K562 (cell line): ENCODE results near the gene PSRC1. TPM values are rescaled to one million over a fixed set of nuclear protein-coding genes. Genes with fewer than 3 reads are reported as not detected.

Experiments used
- ATAC-seq: fragments of 200-7000 bp; cut with Tn5 transposase; 3 replicates; pipeline ENCODE4 v1.9.1; 2020; ENCODE audit warnings: moderate library complexity
- BruUV-seq: library from RNA; stranded (reverse); fragments of 400-500 nt; replicated peaks from 2 replicates; lab custom pipeline; 2021; lab: Mats Ljungman, UMichigan
- CTCF ChIA-PET: fragments of 300-600 bp; formaldehyde crosslinking; extraction: SDS; loops from one replicate; lab custom pipeline; 2021; ENCODE audit warnings: low intra/inter-chr PET ratio; lab: Yijun Ruan, JAX
- POLR2A ChIA-PET: fragments of 300-600, 350-650 bp; sonication (Branson Sonifier 250); formaldehyde crosslinking; extraction: SDS; loops from one replicate; lab custom pipeline; 2021; ENCODE audit warnings: antibody characterized with exemption, inconsistent platforms; lab: Yijun Ruan, JAX
- DNase-seq, 4 experiments: peaks; one replicate each; pipeline versions ENCODE4 v3.0.0 to v3.0.0-alpha.2; 2011 to 2018; ENCODE audit warnings: low spot score in 3 of 4, mixed read lengths in 3 of 4; ENCODE audit errors: extremely low read depth in 1 of 4
- FAIRE-seq: peaks from 2 replicates; lab custom pipeline; 2011; peaks lifted over from hg19 to GRCh38; lab: Jason Lieb, UNC
- H2AFZ ChIP-seq: 2 replicates; pipeline ENCODE4 v1.6.0; 2011; ENCODE audit warnings: low read depth, low read length, control low read depth, inconsistent platforms
- H3K27ac ChIP-seq: fragments of 200-600 bp; 3 replicates; pipeline ENCODE4 v1.8.0; 2011; ENCODE audit warnings: low read depth, mild to moderate bottlenecking, control low read depth, inconsistent platforms, low read length, moderate library complexity, mixed read lengths; ENCODE audit errors: extremely low read depth
- H3K27me3 ChIP-seq, 2 experiments: fragments of 300-600 bp in 1 of 2; 2 replicates in 1 of 2; 3 replicates in 1 of 2; pipeline versions ENCODE4 v1.6.0 to v1.8.0; 2011; ENCODE audit warnings: inconsistent platforms in 2 of 2, low read length in 2 of 2, mild to moderate bottlenecking in 1 of 2, mixed read lengths in 1 of 2, moderate library complexity in 1 of 2; ENCODE audit not compliant: control insufficient read depth in 2 of 2, insufficient read depth in 2 of 2
- H3K36me3 ChIP-seq: fragments of 300-600 bp; 3 replicates; pipeline ENCODE4 v1.8.0; 2011; ENCODE audit warnings: mild to moderate bottlenecking, low read length, inconsistent platforms; ENCODE audit not compliant: control insufficient read depth, insufficient read depth
- H3K4me1 ChIP-seq, 2 experiments: fragments of 200-600 bp in 1 of 2; replicated peaks in 1 of 2; 2 replicates in 1 of 2; 3 replicates in 1 of 2; pipeline versions ENCODE4 v1.5.1 to v1.8.0; 2011; ENCODE audit warnings: inconsistent platforms in 2 of 2, low read length in 2 of 2, mild to moderate bottlenecking in 1 of 2, mixed read lengths in 1 of 2, moderate library complexity in 1 of 2; ENCODE audit not compliant: control insufficient read depth in 2 of 2, insufficient read depth in 2 of 2
- H3K4me2 ChIP-seq: 2 replicates; pipeline ENCODE4 v1.6.1; 2011; ENCODE audit warnings: low read length, control low read depth, inconsistent platforms, mixed read lengths; ENCODE audit not compliant: insufficient read depth
- H3K4me3 ChIP-seq: fragments of 200-600 bp; sonication (generic), shearing (Covaris generic); 2 replicates; pipeline ENCODE4 v1.5.1; 2016; ENCODE audit warnings: control low read depth, inconsistent platforms
- H3K79me2 ChIP-seq: fragments of 200-600 bp; 3 replicates; pipeline ENCODE4 v1.8.0; 2011; ENCODE audit warnings: low read length, inconsistent platforms; ENCODE audit not compliant: control insufficient read depth, insufficient read depth
- H3K9ac ChIP-seq, 2 experiments: 2 replicates each; pipeline versions ENCODE4 v1.6.0 to v1.6.1; 2011; ENCODE audit warnings: low read depth in 2 of 2, low read length in 2 of 2, control low read depth in 1 of 2, inconsistent platforms in 1 of 2, mild to moderate bottlenecking in 1 of 2, mixed read lengths in 1 of 2; ENCODE audit not compliant: insufficient read depth in 1 of 2
- H3K9me1 ChIP-seq: one replicate; pipeline ENCODE4 v1.6.0; 2011; ENCODE audit warnings: inconsistent platforms, mild to moderate bottlenecking, low read length, moderate library complexity; ENCODE audit not compliant: control insufficient read depth, insufficient read depth
- H3K9me3 ChIP-seq: replicated peaks from 2 replicates; pipeline ENCODE4 v1.5.1; 2011; ENCODE audit warnings: low read depth, low read length, inconsistent platforms; ENCODE audit not compliant: control insufficient read depth, insufficient read depth
- H4K20me1 ChIP-seq: replicated peaks from 2 replicates; pipeline ENCODE4 v1.6.1; 2011; ENCODE audit warnings: low read length, inconsistent platforms, mixed read lengths; ENCODE audit not compliant: control insufficient read depth, insufficient read depth
- HLTF ChIP-seq: fragments of 450-650 bp; IDR thresholded peaks from 2 replicates; pipeline ENCODE4 v1.6.1; 2016
- KDM1A ChIP-seq, 2 experiments: fragments of 450-650 bp; IDR thresholded peaks; 2 replicates each; pipeline ENCODE4 v1.6.1; 2016; ENCODE audit warnings: mild to moderate bottlenecking in 2 of 2
- MXI1 ChIP-seq: IDR thresholded peaks from 2 replicates; pipeline ENCODE4 v1.6.1; 2011; ENCODE audit warnings: low read depth, mild to moderate bottlenecking, improper control_type of control experiment, low read length
- RBM17 ChIP-seq: fragments of 200-400 bp; formaldehyde crosslinking; IDR thresholded peaks from 2 replicates; pipeline ENCODE4 v1.6.1; 2017; ENCODE audit warnings: low read depth, mild to moderate bottlenecking, low read length, borderline replicate concordance
- SIN3A ChIP-seq, 2 experiments: fragments of 150-350 bp in 1 of 2; IDR thresholded peaks; 2 replicates each; pipeline ENCODE4 v1.6.1; 2011 to 2016; ENCODE audit warnings: borderline replicate concordance in 2 of 2, low read depth in 2 of 2, low read length in 2 of 2, mild to moderate bottlenecking in 2 of 2, moderate library complexity in 2 of 2; ENCODE audit not compliant: control insufficient read depth in 1 of 2
- SNRNP70 ChIP-seq: fragments of 200-400 bp; formaldehyde crosslinking; optimal IDR thresholded peaks from 2 replicates; pipeline ENCODE3; 2017; ENCODE audit warnings: low read depth, low read length
- TAL1 ChIP-seq: fragments of 450-650 bp; IDR thresholded peaks from 2 replicates; pipeline ENCODE4 v1.6.1; 2016; ENCODE audit warnings: mild to moderate bottlenecking
- TRIM24 ChIP-seq, 2 experiments: fragments of 450-650 bp; IDR thresholded peaks; 2 replicates each; pipeline ENCODE4 v1.6.1; 2016
- ZKSCAN1 ChIP-seq: fragments of 150-350 bp; IDR thresholded peaks from 2 replicates; pipeline ENCODE4 v1.6.1; 2016; ENCODE audit warnings: low read depth, low read length
- WGBS: fragments of 100-300 bp; shearing (Covaris generic); methylation state at CpG from one replicate; pipeline ENCODE4 v1.1.6; 2016; ENCODE audit warnings: low coverage, mixed read lengths; ENCODE audit not compliant: insufficient coverage; ENCODE audit errors: missing lambda C conversion rate; 5-methylcytosine and 5-hydroxymethylcytosine counted together
- in situ Hi-C: fragments of 300-500 bp; cut with MboI; formaldehyde crosslinking; loops from 4 replicates; pipeline ENCODE4 v1.15.0; 2018; ENCODE audit warnings: inconsistent platforms, mixed read lengths
- intact Hi-C: fragments of 100-400 bp; cut with micrococcal nuclease; formaldehyde crosslinking; loops from 2 replicates; pipeline ENCODE4 v1.14.2; 2022
- polyA plus RNA-seq, 8 experiments: library from polyadenylated mRNA; depleted of rRNA in 4 of 8; stranded (reverse) in 5 of 8; unstranded in 3 of 8; fragments of >200 nt; fragmentation: Nextera tagmentation in 2 of 8; fragmentation: Illumina TruSeq in 1 of 8; extraction: Ambion mirVana in 2 of 8; extraction: Trizol in 1 of 8; gene quantifications; 2 replicates each; pipeline versions ENCODE4 v1.2.1 to v1.2.3, GENCODE V29; 2011 to 2014; ENCODE audit warnings: inconsistent platforms in 1 of 8, missing spikeins in 1 of 8
- total RNA-seq, 7 experiments: library from RNA; depleted of rRNA in 6 of 7; stranded (reverse); fragments of >200 nt in 6 of 7; fragmentation: Illumina TruSeq in 2 of 7; extraction: Trizol in 2 of 7; gene quantifications; 2 replicates each; pipeline versions ENCODE4 v1.2.1 to v1.2.3, GENCODE V29; 2011 to 2021; ENCODE audit warnings: low replicate concordance in 1 of 7
- TF ChIP-seq, protein P1 (sequence below): sonication (generic); formaldehyde crosslinking; IDR thresholded peaks from 2 replicates; pipeline ENCODE4 v1.8.0; 2023; ENCODE audit warnings: mild to moderate bottlenecking, missing genetic modification reagents
- TF ChIP-seq, protein P2 (sequence below): sonication (generic); formaldehyde crosslinking; IDR thresholded peaks from 2 replicates; pipeline ENCODE4 v1.8.0; 2022; ENCODE audit warnings: missing genetic modification reagents, mild to moderate bottlenecking, borderline replicate concordance
- TF ChIP-seq, protein P3 (sequence below): fragments of 450-650 bp; formaldehyde crosslinking; IDR thresholded peaks from 2 replicates; pipeline ENCODE4 v1.4.0; 2020; ENCODE audit warnings: mild to moderate bottlenecking, moderate library complexity
- TF ChIP-seq, protein P4 (sequence below): fragments of 450-650 bp; IDR thresholded peaks from 2 replicates; pipeline ENCODE4 v1.6.1; 2018; ENCODE audit warnings: mild to moderate bottlenecking, low read depth; ENCODE audit not compliant: partially characterized antibody

Gene PSRC1
- total and polyA plus RNA-seq, 9 of the 15 experiments (the other 6 are each of a cell fraction or from before 2014, with no cell fraction given): 6.5 to 65.2 (median 39.3) TPM

DNA sequence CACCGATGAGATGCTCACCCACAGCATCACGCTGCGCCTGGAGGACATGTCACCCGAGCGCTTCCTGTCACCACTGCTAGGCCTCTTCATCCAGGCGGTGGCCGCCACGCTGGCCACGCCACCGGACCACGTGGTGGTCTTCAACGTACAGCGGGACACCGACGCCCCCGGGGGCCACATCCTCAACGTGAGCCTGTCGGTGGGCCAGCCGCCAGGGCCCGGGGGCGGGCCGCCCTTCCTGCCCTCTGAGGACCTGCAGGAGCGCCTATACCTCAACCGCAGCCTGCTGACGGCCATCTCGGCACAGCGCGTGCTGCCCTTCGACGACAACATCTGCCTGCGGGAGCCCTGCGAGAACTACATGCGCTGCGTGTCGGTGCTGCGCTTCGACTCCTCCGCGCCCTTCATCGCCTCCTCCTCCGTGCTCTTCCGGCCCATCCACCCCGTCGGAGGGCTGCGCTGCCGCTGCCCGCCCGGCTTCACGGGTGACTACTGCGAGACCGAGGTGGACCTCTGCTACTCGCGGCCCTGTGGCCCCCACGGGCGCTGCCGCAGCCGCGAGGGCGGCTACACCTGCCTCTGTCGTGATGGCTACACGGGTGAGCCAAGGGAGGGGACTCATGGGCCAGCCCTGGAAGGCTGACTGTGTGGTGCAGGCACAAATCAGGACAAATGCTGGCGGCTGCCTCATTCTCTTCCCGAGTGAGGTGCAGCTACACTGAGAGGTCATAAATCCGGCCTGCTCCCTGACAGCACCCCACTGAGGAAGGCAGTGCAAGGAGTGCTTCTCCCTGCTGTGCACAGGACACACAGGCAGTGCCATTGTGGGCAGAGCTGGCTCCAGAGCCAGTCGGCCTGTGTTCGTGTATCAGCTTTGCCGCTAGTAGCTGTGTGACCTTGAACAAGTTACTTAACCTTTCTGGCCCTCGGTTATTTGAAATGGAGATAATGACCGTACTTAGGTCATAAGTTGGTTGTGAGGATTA lies 24.2 kb downstream of the PSRC1 start:
- peaks cover 26 to 65% of the 10 kb centered on the region in 2 experiments for H3K4me1 ChIP-seq
- intact Hi-C loops: no loop called here
- in situ Hi-C loops: no loop called here
- no peak overlapping the region for H2AFZ ChIP-seq
- no TSS peak for BruUV-seq
- no peaks in the 10 kb centered on the region for H3K9me3 ChIP-seq
- DNase-seq (no peak), FAIRE-seq (no peak), ATAC-seq (no peak)
- H3K27ac ChIP-seq: no peak overlapping the region
- H3K4me3 ChIP-seq: no peak overlapping the region
- 91% methylated on average over 60 of the region's 69 CpGs for WGBS
- no peaks in the 10 kb centered on the region for H4K20me1 ChIP-seq
- peaks cover 22% of the 10 kb centered on the region; the same call in 2 of the 3 replicates for H3K36me3 ChIP-seq
- H3K4me2 ChIP-seq: no peak overlapping the region
- peak overlapping the region in 1 of 2 experiments; percentile 10; a peak in 1 of 4 replicates for H3K9ac ChIP-seq
- H3K79me2 ChIP-seq: peaks cover 22% of the 10 kb centered on the region
- ChIA-PET POLR2A (no interaction called here), CTCF (no interaction called here)
- H3K9me1 ChIP-seq: peaks cover 4% of the 10 kb centered on the region
- H3K27me3 ChIP-seq: no peaks in the 10 kb centered on the region
- TF ChIP-seq TRIM24 (IDR thresholded peaks at IDR 0.05) (no peak), MXI1 (no peak), KDM1A (IDR thresholded peaks at IDR 0.05) (peak; percentile 38 to 41; a peak in 1 of 4 replicates), SNRNP70 (no peak), TAL1 (no peak), HLTF (no peak), SIN3A (IDR thresholded peaks at IDR 0.05; ENCODE audit: borderline replicate concordance in 2 of 2, control insufficient read depth in 1 of 2, low read depth in 2 of 2, low read length in 2 of 2) (no peak), ZKSCAN1 (no peak), RBM17 (no peak)
- TF ChIP-seq, protein P1, sequence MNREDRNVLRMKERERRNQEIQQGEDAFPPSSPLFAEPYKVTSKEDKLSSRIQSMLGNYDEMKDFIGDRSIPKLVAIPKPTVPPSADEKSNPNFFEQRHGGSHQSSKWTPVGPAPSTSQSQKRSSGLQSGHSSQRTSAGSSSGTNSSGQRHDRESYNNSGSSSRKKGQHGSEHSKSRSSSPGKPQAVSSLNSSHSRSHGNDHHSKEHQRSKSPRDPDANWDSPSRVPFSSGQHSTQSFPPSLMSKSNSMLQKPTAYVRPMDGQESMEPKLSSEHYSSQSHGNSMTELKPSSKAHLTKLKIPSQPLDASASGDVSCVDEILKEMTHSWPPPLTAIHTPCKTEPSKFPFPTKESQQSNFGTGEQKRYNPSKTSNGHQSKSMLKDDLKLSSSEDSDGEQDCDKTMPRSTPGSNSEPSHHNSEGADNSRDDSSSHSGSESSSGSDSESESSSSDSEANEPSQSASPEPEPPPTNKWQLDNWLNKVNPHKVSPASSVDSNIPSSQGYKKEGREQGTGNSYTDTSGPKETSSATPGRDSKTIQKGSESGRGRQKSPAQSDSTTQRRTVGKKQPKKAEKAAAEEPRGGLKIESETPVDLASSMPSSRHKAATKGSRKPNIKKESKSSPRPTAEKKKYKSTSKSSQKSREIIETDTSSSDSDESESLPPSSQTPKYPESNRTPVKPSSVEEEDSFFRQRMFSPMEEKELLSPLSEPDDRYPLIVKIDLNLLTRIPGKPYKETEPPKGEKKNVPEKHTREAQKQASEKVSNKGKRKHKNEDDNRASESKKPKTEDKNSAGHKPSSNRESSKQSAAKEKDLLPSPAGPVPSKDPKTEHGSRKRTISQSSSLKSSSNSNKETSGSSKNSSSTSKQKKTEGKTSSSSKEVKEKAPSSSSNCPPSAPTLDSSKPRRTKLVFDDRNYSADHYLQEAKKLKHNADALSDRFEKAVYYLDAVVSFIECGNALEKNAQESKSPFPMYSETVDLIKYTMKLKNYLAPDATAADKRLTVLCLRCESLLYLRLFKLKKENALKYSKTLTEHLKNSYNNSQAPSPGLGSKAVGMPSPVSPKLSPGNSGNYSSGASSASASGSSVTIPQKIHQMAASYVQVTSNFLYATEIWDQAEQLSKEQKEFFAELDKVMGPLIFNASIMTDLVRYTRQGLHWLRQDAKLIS: no peak
- TF ChIP-seq, protein P2, sequence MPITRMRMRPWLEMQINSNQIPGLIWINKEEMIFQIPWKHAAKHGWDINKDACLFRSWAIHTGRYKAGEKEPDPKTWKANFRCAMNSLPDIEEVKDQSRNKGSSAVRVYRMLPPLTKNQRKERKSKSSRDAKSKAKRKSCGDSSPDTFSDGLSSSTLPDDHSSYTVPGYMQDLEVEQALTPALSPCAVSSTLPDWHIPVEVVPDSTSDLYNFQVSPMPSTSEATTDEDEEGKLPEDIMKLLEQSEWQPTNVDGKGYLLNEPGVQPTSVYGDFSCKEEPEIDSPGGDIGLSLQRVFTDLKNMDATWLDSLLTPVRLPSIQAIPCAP (CRISPR knock-in tag): no peak
- TF ChIP-seq, protein P3, sequence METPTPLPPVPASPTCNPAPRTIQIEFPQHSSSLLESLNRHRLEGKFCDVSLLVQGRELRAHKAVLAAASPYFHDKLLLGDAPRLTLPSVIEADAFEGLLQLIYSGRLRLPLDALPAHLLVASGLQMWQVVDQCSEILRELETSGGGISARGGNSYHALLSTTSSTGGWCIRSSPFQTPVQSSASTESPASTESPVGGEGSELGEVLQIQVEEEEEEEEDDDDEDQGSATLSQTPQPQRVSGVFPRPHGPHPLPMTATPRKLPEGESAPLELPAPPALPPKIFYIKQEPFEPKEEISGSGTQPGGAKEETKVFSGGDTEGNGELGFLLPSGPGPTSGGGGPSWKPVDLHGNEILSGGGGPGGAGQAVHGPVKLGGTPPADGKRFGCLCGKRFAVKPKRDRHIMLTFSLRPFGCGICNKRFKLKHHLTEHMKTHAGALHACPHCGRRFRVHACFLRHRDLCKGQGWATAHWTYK (CRISPR knock-in tag): 0 out of 2 replicates have a peak, but pooled peaks have one; percentile 32
- TF ChIP-seq, protein P4, sequence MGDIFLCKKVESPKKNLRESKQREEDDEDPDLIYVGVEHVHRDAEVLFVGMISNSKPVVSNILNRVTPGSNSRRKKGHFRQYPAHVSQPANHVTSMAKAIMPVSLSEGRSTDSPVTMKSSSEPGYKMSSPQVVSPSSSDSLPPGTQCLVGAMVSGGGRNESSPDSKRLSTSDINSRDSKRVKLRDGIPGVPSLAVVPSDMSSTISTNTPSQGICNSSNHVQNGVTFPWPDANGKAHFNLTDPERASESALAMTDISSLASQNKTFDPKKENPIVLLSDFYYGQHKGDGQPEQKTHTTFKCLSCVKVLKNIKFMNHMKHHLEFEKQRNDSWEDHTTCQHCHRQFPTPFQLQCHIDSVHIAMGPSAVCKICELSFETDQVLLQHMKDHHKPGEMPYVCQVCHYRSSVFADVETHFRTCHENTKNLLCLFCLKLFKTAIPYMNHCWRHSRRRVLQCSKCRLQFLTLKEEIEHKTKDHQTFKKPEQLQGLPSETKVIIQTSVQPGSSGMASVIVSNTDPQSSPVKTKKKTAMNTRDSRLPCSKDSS: no peak
